GM12878 (cell line): ENCODE measurements around the gene DCAF8. TPM values are rescaled to one million over a fixed set of nuclear protein-coding genes. Genes with fewer than 3 reads are reported as not detected.

Experiments
- ATAC-seq: fragments of 200-7000 bp; cut with Tn5 transposase; 3 replicates; pipeline ENCODE4 v1.9.1; 2020; ENCODE audit warnings: mild to moderate bottlenecking, moderate library complexity
- BruUV-seq: library from RNA; stranded (reverse); fragments of 400-500 nt; replicated peaks from 2 replicates; lab custom pipeline; 2021; lab: Mats Ljungman, UMichigan
- CTCF ChIA-PET: fragments of 300-600 bp; sonication (Branson Sonifier 250); formaldehyde crosslinking; extraction: SDS; loops from one replicate; lab custom pipeline; 2021; ENCODE audit warnings: inconsistent platforms; lab: Yijun Ruan, JAX
- POLR2A ChIA-PET: fragments of 350-600 bp; formaldehyde crosslinking; extraction: SDS; loops from one replicate; lab custom pipeline; 2021; ENCODE audit warnings: inconsistent platforms; lab: Charles Lee
- RAD21 ChIA-PET: fragments of 300-600 bp; sonication (Branson Sonifier 250); formaldehyde crosslinking; loops from one replicate; lab custom pipeline; 2023; ENCODE audit warnings: antibody characterized with exemption; ENCODE audit not compliant: unreplicated experiment; lab: Charles Lee
- SMC1A ChIA-PET: fragments of 300-600 bp; sonication (Branson Sonifier 250); formaldehyde crosslinking; loops from one replicate; lab custom pipeline; 2023; ENCODE audit not compliant: unreplicated experiment, uncharacterized antibody; lab: Charles Lee
- DNase-seq: peaks from one replicate; pipeline ENCODE4 v3.0.0-alpha.2; 2011; ENCODE audit warnings: low read depth, low spot score
- FAIRE-seq: peaks from 3 replicates; lab custom pipeline; 2011; peaks lifted over from hg19 to GRCh38; lab: Jason Lieb, UNC
- H2AFZ ChIP-seq: 2 replicates; pipeline ENCODE4 v1.6.0; 2011; ENCODE audit warnings: low read depth, low read length, control low read depth; ENCODE audit not compliant: control insufficient read depth
- H3K27ac ChIP-seq: 2 replicates; pipeline ENCODE4 v1.5.1; 2011; ENCODE audit warnings: control low read depth; ENCODE audit not compliant: control insufficient read depth, insufficient read depth
- H3K27me3 ChIP-seq, 2 experiments: replicated peaks in 1 of 2; 2 replicates each; pipeline versions ENCODE4 v1.6.0 to v1.6.1; 2011; ENCODE audit warnings: low read length in 1 of 2; ENCODE audit not compliant: control insufficient read depth in 2 of 2, insufficient read depth in 2 of 2
- H3K36me3 ChIP-seq, 2 experiments: 2 replicates each; pipeline ENCODE4 v1.5.1; 2011; ENCODE audit warnings: low read length in 1 of 2; ENCODE audit not compliant: control insufficient read depth in 2 of 2, insufficient read depth in 2 of 2
- H3K4me1 ChIP-seq: 2 replicates; pipeline ENCODE4 v1.6.1; 2011; ENCODE audit warnings: mild to moderate bottlenecking, low read length, moderate library complexity, mixed read lengths; ENCODE audit not compliant: control insufficient read depth, insufficient read depth
- H3K4me2 ChIP-seq: 2 replicates; pipeline ENCODE4 v1.6.0; 2011; ENCODE audit warnings: control low read depth; ENCODE audit not compliant: control insufficient read depth, insufficient read depth
- H3K4me3 ChIP-seq: fragments of 200-600 bp; sonication (generic); 2 replicates; pipeline ENCODE4 v1.5.1; 2016
- H3K79me2 ChIP-seq: 2 replicates; pipeline ENCODE4 v1.6.0; 2011; ENCODE audit warnings: low read length; ENCODE audit not compliant: control insufficient read depth, insufficient read depth
- H3K9ac ChIP-seq: 2 replicates; pipeline ENCODE4 v1.8.0; 2011; ENCODE audit warnings: low read length, control low read depth, mixed read lengths; ENCODE audit not compliant: control insufficient read depth, insufficient read depth
- H3K9me3 ChIP-seq: replicated peaks from 3 replicates; pipeline ENCODE4 v1.5.1; 2011; ENCODE audit warnings: mild to moderate bottlenecking, low read length; ENCODE audit not compliant: control insufficient read depth, insufficient read depth
- H4K20me1 ChIP-seq: 2 replicates; pipeline ENCODE4 v1.6.0; 2011; ENCODE audit not compliant: control insufficient read depth, insufficient read depth
- KAT2A ChIP-seq: conservative IDR thresholded peaks from 2 replicates; pipeline ENCODE4 v1.6.1; 2011; ENCODE audit warnings: low read depth, low read length; ENCODE audit not compliant: control insufficient read depth
- POLR2A ChIP-seq: IDR thresholded peaks from 2 replicates; pipeline ENCODE4 v1.6.1; 2011; ENCODE audit warnings: low read depth, mild to moderate bottlenecking, low read length
- POLR2AphosphoS5 ChIP-seq: IDR thresholded peaks from 2 replicates; pipeline ENCODE4 v1.6.1; 2011; ENCODE audit warnings: mild to moderate bottlenecking, low read length, inconsistent platforms
- WGBS: methylation state at CpG from one replicate; pipeline ENCODE4 v1.1.6; 2016; ENCODE audit warnings: low lambda C conversion rate; ENCODE audit not compliant: insufficient replicate concordance, insufficient coverage; ENCODE audit errors: missing lambda C conversion rate; 5-methylcytosine and 5-hydroxymethylcytosine counted together
- in situ Hi-C: fragments of 300-500 bp; cut with MboI; formaldehyde crosslinking; loops from 9 replicates; pipeline ENCODE4 v1.14.3; 2018; ENCODE audit warnings: mixed read lengths
- intact Hi-C: fragments of 100-400 bp; cut with micrococcal nuclease; formaldehyde crosslinking; loops from one replicate; pipeline ENCODE4 v1.14.2; 2022; ENCODE audit not compliant: unreplicated experiment
- polyA plus RNA-seq, 11 experiments: library from polyadenylated mRNA; depleted of rRNA in 4 of 11; unstranded in 6 of 11; stranded (reverse) in 5 of 11; fragments of >200 nt; fragmentation: Nextera tagmentation in 4 of 11; fragmentation: Illumina TruSeq in 1 of 11; extraction: Ambion mirVana in 4 of 11; extraction: Trizol in 1 of 11; gene quantifications; 1 replicate in 1 of 11; 2 replicates in 10 of 11; pipeline versions ENCODE4 v1.2.1 to v1.2.3, GENCODE V29; 2011 to 2016; ENCODE audit warnings: inconsistent platforms in 2 of 11, missing spikeins in 2 of 11, low read depth in 1 of 11
- total RNA-seq, 4 experiments: library from RNA; depleted of rRNA in 3 of 4; stranded (reverse); fragments of >200 nt in 3 of 4; fragmentation: Illumina TruSeq in 1 of 4; extraction: Trizol in 1 of 4; gene quantifications; 2 replicates each; pipeline versions ENCODE4 v1.2.1 to v1.2.3, GENCODE V29; 2013 to 2021

The DCAF8 gene
- total and polyA plus RNA-seq, 10 of the 15 experiments (the other 5 are each of a cell fraction or from before 2014, with no cell fraction given) = 10.4 to 152 (median 84.6) TPM

DNA sequence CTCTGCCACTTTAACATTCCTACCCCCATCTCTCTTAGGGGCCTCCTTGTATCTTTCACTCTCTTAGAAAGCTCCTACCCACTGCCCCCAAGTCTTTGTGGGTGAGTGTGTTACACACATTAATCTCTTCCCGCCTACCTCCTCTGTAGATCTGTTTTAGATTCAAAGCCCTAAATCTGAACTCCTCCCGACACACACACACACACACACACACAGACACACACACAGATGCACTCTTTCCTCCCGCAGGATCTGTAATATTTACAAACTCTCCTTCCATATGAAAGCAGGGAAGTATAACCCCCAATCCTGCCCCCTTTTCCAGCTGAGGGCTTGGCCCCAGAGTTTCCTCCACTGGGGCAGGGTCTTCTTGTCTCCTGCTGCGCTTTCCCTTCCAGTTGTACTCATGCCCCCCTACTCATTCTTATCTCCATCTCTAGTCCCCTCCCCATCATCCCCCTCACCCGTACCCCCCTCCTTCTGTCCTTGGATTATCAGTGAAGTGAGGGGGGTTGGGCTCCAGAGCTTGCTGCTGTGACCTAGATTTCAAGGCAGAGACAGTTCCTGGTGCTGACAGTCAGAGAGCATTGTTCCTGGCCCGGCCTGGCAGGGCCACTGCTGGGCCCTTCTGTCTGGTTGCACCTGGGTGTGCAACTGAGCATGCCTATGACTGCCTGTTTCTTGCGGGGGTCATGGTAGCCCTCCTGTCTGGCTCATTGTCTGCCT is 52.9 kb downstream of the DCAF8 start:
- peaks cover 18 to 24% of the 10 kb centered on the region in 2 experiments; a peak in 3 of 4 replicates for H3K36me3 ChIP-seq
- no peaks in the 10 kb centered on the region for H3K27me3 ChIP-seq
- in situ Hi-C loops = no loop called here
- H2AFZ ChIP-seq = no peak overlapping the region
- 87% methylated on average over 6 of the region's 7 CpGs for WGBS
- ChIA-PET RAD21 (interaction anchor here (1.9 to 2.4 kb wide), 2 partner anchors 16 to 82 kb away, joined by 6 to 8 read pairs; no protein-coding TSS in a partner anchor), CTCF (interaction anchor here (1.0 to 3.7 kb wide), 8 partner anchors 9 to 167 kb away, joined by 3 to 19 read pairs (median 6); no protein-coding TSS in a partner anchor), SMC1A (interaction anchor here (0.8 to 11.5 kb wide), 6 partner anchors 10 to 82 kb away, joined by 3 to 95 read pairs (median 10); no protein-coding TSS in a partner anchor)
- peaks cover 35% of the 10 kb centered on the region for H3K79me2 ChIP-seq
- no peak overlapping the region for H3K9ac ChIP-seq
- intact Hi-C loops = no loop called here
- no peak for ATAC-seq
- no TSS peak for BruUV-seq
- H3K4me2 ChIP-seq = no peak overlapping the region
- H3K9me3 ChIP-seq = no peaks in the 10 kb centered on the region
- no peak for DNase-seq
- TF ChIP-seq POLR2A = 0 out of 2 replicates have a peak, but pooled peaks have one; percentile 26
- TF ChIP-seq POLR2AphosphoS5 = 0 out of 2 replicates have a peak, but pooled peaks have one; percentile 24
- no peak for TF ChIP-seq KAT2A
- TF ChIP-seq, all 136 proteins: peak for 2
- Histone ChIP-seq H3K4me1 (peaks cover 19% of the 10 kb centered on the region), H4K20me1 (no peaks in the 10 kb centered on the region), H3K4me3 (no peak overlapping the region), H3K27ac (no peak overlapping the region)
- FAIRE-seq = no peak
- POLR2A ChIA-PET = interaction anchor here (0.5 kb wide), 1 partner anchor 10 kb away, joined by 3 read pairs; no protein-coding TSS in a partner anchor
